IPS DF 19.7 (cell line): ENCODE measurements around the gene HIVEP1.

Experiments used
- DNase-seq: peaks from one replicate; pipeline ENCODE4 v3.0.0-alpha.2; 2013; ENCODE audit warnings: low read depth, low spot score

Gene HIVEP1

GRCh38 chr6:12186528-12186927 lies 174.4 kb downstream of the HIVEP1 start:
- DNase-seq = no peak

GRCh38 chr6:12189150-12189549 lies 177.0 kb downstream of the HIVEP1 start:
- no peak for DNase-seq

GRCh38 chr6:12189661-12190060 lies 177.5 kb downstream of the HIVEP1 start:
- DNase-seq = no peak

- DNase-seq = no peak
Observed at GRCh38 chr6:12190252-12190651, 178.1 kb downstream of the HIVEP1 start.

- no peak for DNase-seq
Observed at GRCh38 chr6:12196326-12196936, 184.3 kb downstream of the HIVEP1 start.

GRCh38 chr6:12198851-12199250 lies 186.7 kb downstream of the HIVEP1 start:
- DNase-seq = no peak

GRCh38 chr6:12200015-12200564 lies 188.0 kb downstream of the HIVEP1 start:
- DNase-seq = no peak

- DNase-seq = no peak
Observed at GRCh38 chr6:12200761-12201160, 188.6 kb downstream of the HIVEP1 start.

- peak; percentile 60 for DNase-seq
Observed at GRCh38 chr6:12203001-12203400, 190.9 kb downstream of the HIVEP1 start.

- no peak for DNase-seq
Observed at GRCh38 chr6:12208190-12208589, 196.1 kb downstream of the HIVEP1 start.

- no peak for DNase-seq
Observed at GRCh38 chr6:12208673-12209072, 196.6 kb downstream of the HIVEP1 start.
